ENCODE data around the gene GSX1. TPM values are rescaled to one million over a fixed set of nuclear protein-coding genes. Genes with fewer than 3 reads are reported as not detected.

The GSX1 gene
- total RNA-seq, 1 donor from 2014 or later, result not detected

GRCh38 chr13:27827646-27828045 lies 35.4 kb downstream of the GSX1 start:
- H3K9me3 Mint-ChIP-seq, result no peaks in the 10 kb centered on the region
- peaks cover 8% of the 10 kb centered on the region for H3K4me1 Mint-ChIP-seq
- H3K27me3 Mint-ChIP-seq, result peaks cover 71% of the 10 kb centered on the region
- H3K36me3 Mint-ChIP-seq (ENCODE audit: low read depth), result no peaks in the 10 kb centered on the region
- no peak for DNase-seq
- no peak overlapping the region for H3K27ac Mint-ChIP-seq
- intact Hi-C loops (cut with micrococcal nuclease), result loop anchor here (2.0 to 10.0 kb wide), 4 partner anchors 97 to 840 kb away; no protein-coding TSS in a partner anchor
- no peak overlapping the region for H3K4me3 Mint-ChIP-seq

GRCh38 chr13:27830010-27830409 lies 37.7 kb downstream of the GSX1 start:
- H3K27ac Mint-ChIP-seq, result no peak overlapping the region
- DNase-seq, result peak; percentile 89
- H3K27me3 Mint-ChIP-seq, result peaks cover 57% of the 10 kb centered on the region
- peak overlapping the region; percentile 35 for H3K4me3 Mint-ChIP-seq
- H3K4me1 Mint-ChIP-seq, result peaks cover 8% of the 10 kb centered on the region
- intact Hi-C loops (cut with micrococcal nuclease), result no loop called here
- no peaks in the 10 kb centered on the region for H3K9me3 Mint-ChIP-seq
- no peaks in the 10 kb centered on the region for H3K36me3 Mint-ChIP-seq (ENCODE audit: low read depth)

- intact Hi-C loops (cut with micrococcal nuclease), result no loop called here
Observed at GRCh38 chr13:27833206-27833605, 40.9 kb downstream of the GSX1 start.

GRCh38 chr13:27834095-27834494 lies 41.8 kb downstream of the GSX1 start:
- intact Hi-C loops (cut with micrococcal nuclease), result no loop called here
- peaks cover 23% of the 10 kb centered on the region for H3K27me3 Mint-ChIP-seq
- H3K9me3 Mint-ChIP-seq, result no peaks in the 10 kb centered on the region
- H3K36me3 Mint-ChIP-seq (ENCODE audit: low read depth), result no peaks in the 10 kb centered on the region
- no peak for DNase-seq
- no peak overlapping the region for H3K4me3 Mint-ChIP-seq
- peaks cover 4% of the 10 kb centered on the region for H3K4me1 Mint-ChIP-seq
- no peak overlapping the region for H3K27ac Mint-ChIP-seq

More at GRCh38 chr13:27833206-27833605, 40.9 kb downstream of the GSX1 start:
- no peak for DNase-seq
- H3K4me3 Mint-ChIP-seq, result no peak overlapping the region
- H3K4me1 Mint-ChIP-seq, result peaks cover 4% of the 10 kb centered on the region
- no peaks in the 10 kb centered on the region for H3K36me3 Mint-ChIP-seq (ENCODE audit: low read depth)
- peaks cover 30% of the 10 kb centered on the region for H3K27me3 Mint-ChIP-seq
- no peaks in the 10 kb centered on the region for H3K9me3 Mint-ChIP-seq
- H3K27ac Mint-ChIP-seq, result no peak overlapping the region

- intact Hi-C loops (cut with micrococcal nuclease), result no loop called here
- peaks cover 14% of the 10 kb centered on the region for H3K27me3 Mint-ChIP-seq
- no peak overlapping the region for H3K4me3 Mint-ChIP-seq
- DNase-seq, result no peak
- no peak overlapping the region for H3K27ac Mint-ChIP-seq
- H3K4me1 Mint-ChIP-seq, result no peaks in the 10 kb centered on the region
- no peaks in the 10 kb centered on the region for H3K9me3 Mint-ChIP-seq
- H3K36me3 Mint-ChIP-seq (ENCODE audit: low read depth), result no peaks in the 10 kb centered on the region
Observed at GRCh38 chr13:27835799-27836198, 43.5 kb downstream of the GSX1 start.

GRCh38 chr13:27839809-27840467 lies 47.7 kb downstream of the GSX1 start:
- Mint-ChIP-seq H3K4me3 (no peak overlapping the region), H3K36me3 (ENCODE audit: low read depth) (no peaks in the 10 kb centered on the region), H3K4me1 (no peaks in the 10 kb centered on the region), H3K27ac (no peak overlapping the region), H3K9me3 (no peaks in the 10 kb centered on the region), H3K27me3 (peaks cover 10% of the 10 kb centered on the region)
- intact Hi-C loops (cut with micrococcal nuclease), result no loop called here
- DNase-seq, result no peak

GRCh38 chr13:27842571-27842970 lies 50.3 kb downstream of the GSX1 start:
- Mint-ChIP-seq H3K4me1 (no peaks in the 10 kb centered on the region), H3K4me3 (no peak overlapping the region), H3K36me3 (ENCODE audit: low read depth) (no peaks in the 10 kb centered on the region), H3K27ac (no peak overlapping the region), H3K27me3 (peaks cover 20% of the 10 kb centered on the region), H3K9me3 (no peaks in the 10 kb centered on the region)
- intact Hi-C loops (cut with micrococcal nuclease), result no loop called here
- DNase-seq, result no peak

Other genes starting within 250 kb of the GSX1 start
- gene LNX2, start 172.0 kb upstream of the GSX1 start, total RNA-seq, result 4.1 and 4.3 TPM in 2 replicates
- 134 and 140 TPM in 2 replicates for gene POLR1D, start 170.6 kb upstream of the GSX1 start, total RNA-seq
- not detected in 2 replicates for gene PDX1, start 127.5 kb downstream of the GSX1 start, total RNA-seq
- not detected in 2 replicates for gene CDX2, start 176.8 kb downstream of the GSX1 start, total RNA-seq
- not detected in 2 replicates for gene URAD, start 196.2 kb downstream of the GSX1 start, total RNA-seq